ENCODE data around the gene ZKSCAN5. TPM values are rescaled to one million over a fixed set of nuclear protein-coding genes. Genes with fewer than 3 reads are reported as not detected.

Gene ZKSCAN5
- total and polyA plus RNA-seq, 2 experiments from 2014 or later = 4.6 to 13.4 TPM

DNA sequence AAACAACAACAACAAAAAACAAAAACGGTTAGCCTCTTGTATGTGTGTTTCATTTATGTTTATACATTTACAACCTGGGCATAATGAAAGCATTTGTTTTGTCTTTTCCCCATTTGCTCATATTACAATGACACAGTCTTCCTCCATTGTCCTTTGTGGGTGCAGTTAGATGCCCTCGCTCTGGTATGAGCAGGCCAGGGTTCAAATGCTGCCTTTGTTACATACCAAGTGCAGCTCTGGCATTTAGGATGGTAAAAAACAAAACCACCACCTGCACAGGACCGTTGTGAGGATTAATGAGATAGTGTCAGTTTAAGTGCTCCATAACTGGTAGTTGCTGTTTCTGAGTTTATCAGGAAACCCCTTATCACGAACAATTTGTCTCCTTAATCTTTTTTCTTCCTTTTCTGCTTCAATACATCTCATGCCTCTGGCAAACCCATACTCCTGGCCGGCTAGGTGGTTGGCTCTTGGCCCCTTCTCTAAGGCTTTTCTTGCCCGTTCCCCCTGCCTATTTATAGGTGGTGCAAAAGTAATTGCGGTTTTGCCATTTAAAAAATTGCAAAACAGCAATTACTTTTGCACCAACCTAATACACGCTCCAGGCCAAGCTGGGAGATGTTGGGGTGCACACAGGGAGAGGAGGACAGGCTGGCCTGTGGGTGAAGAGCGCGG lies 75.0 kb downstream of the ZKSCAN5 start (continued):
- TF ChIP-seq ZNF462 (CRISPR knock-in tag; IDR thresholded peaks at IDR 0.05) = no peak

DNA sequence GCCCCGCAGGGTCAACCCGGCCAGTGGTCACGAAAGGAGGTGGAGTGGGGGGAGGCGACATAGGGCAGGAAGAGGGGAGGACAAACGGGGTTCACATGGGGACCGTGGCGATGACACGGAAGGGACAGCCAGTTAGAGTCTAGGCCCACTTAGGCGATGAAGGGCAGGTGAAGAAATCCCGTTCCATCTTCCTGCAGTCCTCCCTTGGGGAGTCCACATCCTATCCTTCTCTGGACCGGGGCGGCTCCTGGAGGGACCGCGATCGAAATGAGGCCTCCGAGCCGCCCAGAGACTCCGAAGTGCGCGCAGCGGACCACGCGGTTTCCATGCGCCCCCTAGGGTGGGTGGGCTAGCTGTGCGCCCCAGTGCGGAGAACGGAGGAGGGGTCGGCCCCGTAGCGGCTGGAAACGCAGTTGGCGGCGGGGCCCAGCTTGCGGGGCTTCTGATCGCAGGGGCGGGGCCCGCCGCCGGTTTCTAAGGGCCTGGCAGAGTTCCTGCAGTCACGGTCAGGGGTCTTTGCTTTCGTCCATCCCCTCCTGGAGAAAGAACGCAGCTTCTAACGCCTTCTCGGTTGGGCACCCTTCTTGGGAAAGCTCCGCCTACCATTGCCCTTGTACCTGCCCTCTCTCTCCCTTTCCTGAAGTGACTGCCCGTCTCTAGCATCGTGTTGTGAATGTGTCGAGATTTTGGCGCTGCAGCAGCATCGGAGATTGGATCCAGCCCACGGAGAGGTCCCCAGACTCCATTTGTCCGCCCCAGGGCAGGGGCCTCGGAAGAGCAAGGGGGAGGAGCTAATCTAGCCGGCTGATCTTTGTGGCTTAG lies 75.7 kb downstream of the ZKSCAN5 start:
- DNase-seq (ENCODE audit: low spot score) = peak; percentile 92
- Mint-ChIP-seq H3K27ac (peak overlapping the region; percentile 77), H3K27me3 (ENCODE audit: insufficient read depth, low read depth, poor library complexity) (peaks cover 5% of the 10 kb centered on the region), H3K4me3 (peak overlapping the region; percentile 87), H3K9me3 (no peaks in the 10 kb centered on the region), H3K36me3 (ENCODE audit: low read depth) (no peaks in the 10 kb centered on the region), H3K4me1 (peaks cover 18% of the 10 kb centered on the region)
- Histone ChIP-seq H3K9me2 (ENCODE audit: insufficient read depth) (no peaks in the 10 kb centered on the region), H3F3A (replicated peaks; ENCODE audit: low read depth) (0 out of 2 replicates have a peak, but pooled peaks cover 17% of the 10 kb centered on the region), H3K79me2 (replicated peaks; ENCODE audit: insufficient read depth) (no peaks in the 10 kb centered on the region), H3K36me3 (ENCODE audit: insufficient read depth) (no peaks in the 10 kb centered on the region), H3K27ac (ENCODE audit: low read depth) (peak overlapping the region; percentile 94), H3K4me2 (peak overlapping the region; percentile 94), H3K27me3 (ENCODE audit: insufficient read depth) (no peaks in the 10 kb centered on the region; the same call in 1 of the 2 replicates), H3K4me3 (peak overlapping the region; percentile 74), H2AFZ (peak overlapping the region; percentile 100), H4K20me1 (replicated peaks; ENCODE audit: insufficient read depth) (no peaks in the 10 kb centered on the region), H3K4me1 (ENCODE audit: insufficient read depth) (peaks cover 20% of the 10 kb centered on the region)
- ATAC-seq = peak; percentile 89
- no peak for TF ChIP-seq ZNF114 (CRISPR knock-in tag; IDR thresholded peaks at IDR 0.05)
- no peak for TF ChIP-seq EZH2phosphoT487 (IDR thresholded peaks at IDR 0.05; ENCODE audit: unreplicated experiment)
- TF ChIP-seq CTCF (conservative IDR thresholded peaks at IDR 0.05; ENCODE audit: low read depth in 2 of 2) = peak; percentile 57 to 72
- no peak for TF ChIP-seq EZH2 (IDR thresholded peaks at IDR 0.05; ENCODE audit: low read depth, unreplicated experiment)
- peak; percentile 73 for TF ChIP-seq POLR2AphosphoS5 (IDR thresholded peaks at IDR 0.05; ENCODE audit: low read depth)
- TF ChIP-seq CREB1 (CRISPR knock-in tag; IDR thresholded peaks at IDR 0.05; ENCODE audit: low read depth) = 0 out of 2 replicates have a peak, but pooled peaks have one; percentile 17
- TF ChIP-seq, protein P1, sequence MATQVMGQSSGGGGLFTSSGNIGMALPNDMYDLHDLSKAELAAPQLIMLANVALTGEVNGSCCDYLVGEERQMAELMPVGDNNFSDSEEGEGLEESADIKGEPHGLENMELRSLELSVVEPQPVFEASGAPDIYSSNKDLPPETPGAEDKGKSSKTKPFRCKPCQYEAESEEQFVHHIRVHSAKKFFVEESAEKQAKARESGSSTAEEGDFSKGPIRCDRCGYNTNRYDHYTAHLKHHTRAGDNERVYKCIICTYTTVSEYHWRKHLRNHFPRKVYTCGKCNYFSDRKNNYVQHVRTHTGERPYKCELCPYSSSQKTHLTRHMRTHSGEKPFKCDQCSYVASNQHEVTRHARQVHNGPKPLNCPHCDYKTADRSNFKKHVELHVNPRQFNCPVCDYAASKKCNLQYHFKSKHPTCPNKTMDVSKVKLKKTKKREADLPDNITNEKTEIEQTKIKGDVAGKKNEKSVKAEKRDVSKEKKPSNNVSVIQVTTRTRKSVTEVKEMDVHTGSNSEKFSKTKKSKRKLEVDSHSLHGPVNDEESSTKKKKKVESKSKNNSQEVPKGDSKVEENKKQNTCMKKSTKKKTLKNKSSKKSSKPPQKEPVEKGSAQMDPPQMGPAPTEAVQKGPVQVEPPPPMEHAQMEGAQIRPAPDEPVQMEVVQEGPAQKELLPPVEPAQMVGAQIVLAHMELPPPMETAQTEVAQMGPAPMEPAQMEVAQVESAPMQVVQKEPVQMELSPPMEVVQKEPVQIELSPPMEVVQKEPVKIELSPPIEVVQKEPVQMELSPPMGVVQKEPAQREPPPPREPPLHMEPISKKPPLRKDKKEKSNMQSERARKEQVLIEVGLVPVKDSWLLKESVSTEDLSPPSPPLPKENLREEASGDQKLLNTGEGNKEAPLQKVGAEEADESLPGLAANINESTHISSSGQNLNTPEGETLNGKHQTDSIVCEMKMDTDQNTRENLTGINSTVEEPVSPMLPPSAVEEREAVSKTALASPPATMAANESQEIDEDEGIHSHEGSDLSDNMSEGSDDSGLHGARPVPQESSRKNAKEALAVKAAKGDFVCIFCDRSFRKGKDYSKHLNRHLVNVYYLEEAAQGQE (IDR thresholded peaks at IDR 0.05; ENCODE audit: unreplicated experiment) = no peak
- no peak for TF ChIP-seq NANOG (IDR thresholded peaks at IDR 0.05; ENCODE audit: borderline replicate concordance)
- TF ChIP-seq ZNF331 (CRISPR knock-in tag; IDR thresholded peaks at IDR 0.05; ENCODE audit: low read depth) = no peak
